GM12874 (cell line): Measurements from ENCODE around the gene CFD.

Experiments
- TF ChIP-seq, protein P1 (sequence below): IDR thresholded peaks from 2 replicates; pipeline ENCODE4 v1.5.1; 2011; ENCODE audit warnings: low read depth, mild to moderate bottlenecking, control low read depth, low read length, moderate library complexity; ENCODE audit not compliant: insufficient read depth

The CFD gene

DNA sequence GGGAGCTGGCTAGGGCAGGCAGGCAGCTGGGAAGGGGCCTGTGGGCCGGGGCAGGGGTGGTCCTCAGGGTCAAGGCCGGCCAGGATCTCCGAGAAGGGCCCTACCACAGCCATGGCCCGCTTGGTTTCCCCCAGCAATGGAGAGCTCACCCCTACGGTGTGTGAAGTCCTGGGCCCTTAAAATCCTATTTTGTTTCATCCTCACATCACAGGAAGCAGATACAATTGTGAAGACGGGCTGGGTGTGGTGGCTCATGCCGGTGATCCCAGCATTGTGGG is 42.6 kb downstream of the CFD start:
- TF ChIP-seq, protein P1, sequence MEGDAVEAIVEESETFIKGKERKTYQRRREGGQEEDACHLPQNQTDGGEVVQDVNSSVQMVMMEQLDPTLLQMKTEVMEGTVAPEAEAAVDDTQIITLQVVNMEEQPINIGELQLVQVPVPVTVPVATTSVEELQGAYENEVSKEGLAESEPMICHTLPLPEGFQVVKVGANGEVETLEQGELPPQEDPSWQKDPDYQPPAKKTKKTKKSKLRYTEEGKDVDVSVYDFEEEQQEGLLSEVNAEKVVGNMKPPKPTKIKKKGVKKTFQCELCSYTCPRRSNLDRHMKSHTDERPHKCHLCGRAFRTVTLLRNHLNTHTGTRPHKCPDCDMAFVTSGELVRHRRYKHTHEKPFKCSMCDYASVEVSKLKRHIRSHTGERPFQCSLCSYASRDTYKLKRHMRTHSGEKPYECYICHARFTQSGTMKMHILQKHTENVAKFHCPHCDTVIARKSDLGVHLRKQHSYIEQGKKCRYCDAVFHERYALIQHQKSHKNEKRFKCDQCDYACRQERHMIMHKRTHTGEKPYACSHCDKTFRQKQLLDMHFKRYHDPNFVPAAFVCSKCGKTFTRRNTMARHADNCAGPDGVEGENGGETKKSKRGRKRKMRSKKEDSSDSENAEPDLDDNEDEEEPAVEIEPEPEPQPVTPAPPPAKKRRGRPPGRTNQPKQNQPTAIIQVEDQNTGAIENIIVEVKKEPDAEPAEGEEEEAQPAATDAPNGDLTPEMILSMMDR: no peak

DNA sequence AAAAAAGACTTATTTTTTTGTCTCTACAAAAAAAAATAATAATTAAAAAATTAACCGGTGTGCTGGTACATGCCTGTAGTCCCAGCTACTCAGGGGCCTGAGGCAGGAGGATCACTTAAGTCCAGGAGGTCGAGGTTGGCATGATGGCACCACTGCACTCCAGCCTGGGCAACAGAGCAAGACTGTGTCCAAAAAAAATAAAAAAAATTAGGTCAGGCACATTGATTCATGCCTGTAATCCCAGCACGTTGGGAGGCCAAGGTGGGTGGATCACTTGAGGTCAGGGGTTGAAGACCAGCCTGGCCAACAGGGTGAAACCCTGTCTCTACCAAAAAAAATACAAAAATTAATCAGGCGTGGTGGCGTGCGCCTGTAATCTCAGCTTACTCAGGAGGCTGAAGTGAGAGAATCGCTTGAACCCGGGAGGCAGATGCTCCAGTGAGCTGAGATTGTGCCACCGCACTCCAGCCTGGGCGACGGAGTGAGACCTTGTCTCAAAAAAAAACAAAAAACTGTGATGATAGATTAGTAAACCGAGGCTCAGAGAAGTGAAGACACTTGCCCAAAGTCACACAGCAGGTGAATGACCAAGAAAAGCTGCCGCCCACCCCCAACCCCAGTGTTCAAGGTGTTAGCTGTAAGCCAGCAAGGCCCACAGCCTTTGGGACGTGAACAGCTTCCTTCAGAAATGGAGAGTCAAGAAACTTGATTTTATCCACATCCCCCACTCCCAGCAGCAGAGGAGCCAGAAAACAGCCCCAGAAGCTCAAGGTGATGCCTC is 43.2 kb downstream of the CFD start:
- TF ChIP-seq, protein P1: no peak

DNA sequence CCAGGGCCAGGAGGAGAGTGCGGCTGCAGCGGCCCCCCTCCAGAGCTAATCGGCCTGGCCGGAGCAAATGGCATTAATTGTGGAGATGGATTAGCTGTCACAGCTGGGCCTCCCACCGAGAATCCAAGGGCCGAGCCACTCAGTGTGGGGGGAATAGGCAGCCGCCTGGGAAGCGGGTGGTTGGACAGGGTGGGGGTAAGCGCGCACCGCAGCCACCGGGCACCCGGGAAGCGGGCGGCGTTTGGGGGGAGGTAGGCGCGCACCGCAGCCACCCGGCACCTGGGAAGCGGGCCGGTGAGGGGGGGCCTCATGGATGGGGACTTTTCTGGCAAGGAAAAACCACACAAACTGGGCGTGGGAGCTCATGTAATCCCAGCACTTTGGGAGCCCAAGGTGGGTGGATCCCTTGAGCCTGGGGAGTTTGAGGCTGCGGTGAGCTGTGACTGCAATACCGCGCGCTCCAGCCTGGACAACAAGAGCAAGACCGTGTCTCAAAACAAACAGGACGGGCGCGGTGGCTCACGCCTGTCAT is 43.9 kb downstream of the CFD start:
- TF ChIP-seq, protein P1: no peak

DNA sequence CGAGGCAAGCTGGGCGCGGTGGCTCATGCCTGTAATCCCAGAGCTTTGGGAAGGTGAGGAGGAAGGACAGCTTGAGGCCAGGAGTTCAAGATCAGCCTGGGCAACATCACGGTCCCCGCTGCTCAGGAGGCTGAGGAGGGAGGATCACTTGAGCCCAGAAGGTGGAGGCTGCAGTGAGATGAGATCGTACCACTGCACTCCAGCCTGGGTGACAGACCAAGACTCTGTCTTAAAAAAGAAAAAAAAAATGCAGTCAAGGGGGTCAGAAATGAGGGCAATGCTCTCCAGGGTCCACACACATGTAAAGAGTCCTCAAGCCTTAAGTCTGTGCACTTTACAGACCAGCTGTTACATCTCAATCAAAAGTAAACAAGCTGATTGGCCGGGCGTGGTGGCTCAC is 45.1 kb downstream of the CFD start:
- TF ChIP-seq, protein P1: no peak

DNA sequence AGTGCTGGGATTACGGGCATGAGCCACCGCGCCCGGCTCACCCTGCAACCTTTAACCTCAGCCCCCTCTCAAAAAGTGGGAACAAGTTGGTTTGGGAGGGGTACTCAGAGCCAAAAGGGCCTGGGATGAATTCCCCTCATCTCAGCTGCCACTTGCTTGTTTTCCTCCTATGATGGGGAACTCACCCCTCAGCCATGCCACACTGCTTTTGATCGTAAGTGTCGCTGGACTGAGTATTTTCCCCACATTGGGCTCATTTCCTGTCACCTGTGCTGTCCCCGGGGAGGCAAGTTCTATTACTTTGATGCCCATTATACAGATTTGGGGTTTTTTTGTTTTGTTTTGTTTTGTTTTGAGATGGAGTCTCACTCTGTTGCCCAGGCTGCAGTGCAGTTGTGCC is 47.0 kb downstream of the CFD start:
- TF ChIP-seq, protein P1: no peak

DNA sequence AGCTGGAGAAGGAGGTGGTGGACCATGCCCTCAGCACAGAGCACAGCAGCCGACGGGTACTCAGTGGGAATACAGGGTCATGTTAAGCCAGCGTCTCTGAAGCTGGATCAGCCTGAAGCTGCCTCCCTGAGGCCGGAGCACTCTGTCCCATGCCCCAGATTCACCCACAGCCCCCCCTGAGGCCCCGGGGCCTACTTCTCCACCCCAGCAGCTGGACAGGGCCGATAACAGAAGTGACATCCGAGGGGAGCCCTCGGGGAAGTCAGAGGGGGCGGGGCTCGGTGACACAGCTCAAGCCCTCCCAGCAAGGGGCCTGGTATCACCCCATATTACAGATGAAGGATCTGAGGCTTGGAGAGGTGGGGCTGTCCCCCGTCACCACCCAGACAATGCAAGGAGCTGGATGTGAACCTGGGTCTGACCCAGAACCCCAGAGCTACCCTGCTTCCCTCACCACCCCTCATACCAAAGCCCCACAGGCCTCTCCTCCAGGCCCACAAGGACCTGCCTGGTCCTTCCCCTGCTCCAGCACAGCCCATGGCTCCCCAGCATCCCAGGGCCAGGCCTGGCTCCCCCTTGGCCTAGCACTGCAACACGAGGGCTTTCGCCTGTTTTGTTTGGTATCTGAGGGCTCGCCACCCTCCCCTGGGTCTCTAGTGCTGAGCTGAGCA is 47.9 kb downstream of the CFD start:
- TF ChIP-seq, protein P1: no peak

DNA sequence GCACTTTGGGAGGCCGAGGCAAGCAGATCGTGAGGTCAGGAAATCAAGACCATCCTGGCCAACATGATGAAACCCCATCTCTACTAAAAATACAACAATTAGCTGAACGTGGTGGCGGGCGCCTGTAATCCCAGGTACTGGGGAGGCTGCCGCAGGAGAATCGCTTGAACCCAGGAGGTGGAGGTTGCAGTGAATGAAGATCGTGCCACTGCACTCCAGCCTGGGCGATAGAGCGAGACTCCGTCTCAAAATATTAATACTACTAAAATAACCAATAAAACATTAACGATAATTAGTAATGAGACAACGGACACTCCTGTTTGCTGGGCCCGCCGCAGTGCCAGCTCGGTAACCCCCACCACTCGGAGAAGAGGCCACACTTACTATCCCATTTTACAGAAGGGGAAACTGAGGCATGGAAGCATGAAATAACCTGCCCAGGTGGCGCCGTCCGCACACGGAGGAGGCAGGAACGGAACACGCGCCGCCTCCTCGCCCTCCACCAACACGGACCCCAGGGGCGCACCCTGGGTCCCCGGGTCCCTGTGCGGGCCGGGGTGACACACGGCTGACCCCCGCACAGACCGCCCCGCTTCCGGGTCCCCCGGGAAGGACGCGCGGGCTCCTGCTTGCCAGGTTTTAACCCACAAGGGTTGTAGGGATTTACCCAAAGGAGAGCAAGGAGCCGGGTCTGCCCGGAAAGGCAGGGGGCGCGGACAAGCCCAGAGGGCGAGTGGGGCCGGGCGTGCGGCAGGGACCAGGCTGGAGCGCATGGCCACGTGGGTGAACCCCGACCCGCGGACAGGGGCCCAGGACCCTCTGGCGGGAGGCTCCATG is 52.0 kb downstream of the CFD start:
- TF ChIP-seq, protein P1: no peak
